H4 (cell line): ENCODE data around the gene SNX14. TPM values are rescaled to one million over a fixed set of nuclear protein-coding genes. Genes with fewer than 3 reads are reported as not detected.

Experiments used
- DNase-seq: peaks from one replicate; pipeline ENCODE4 v3.0.0-alpha.2; 2015; ENCODE audit warnings: low spot score
- total RNA-seq: library from RNA; depleted of rRNA; stranded (reverse); fragments of >200 nt; shearing (Covaris generic); gene quantifications from 2 replicates; pipeline ENCODE4 v1.2.3, GENCODE V29; 2014; rRNA removed

Gene SNX14
- total RNA-seq, 1 experiment from 2014 or later, result 40.4 TPM

DNA sequence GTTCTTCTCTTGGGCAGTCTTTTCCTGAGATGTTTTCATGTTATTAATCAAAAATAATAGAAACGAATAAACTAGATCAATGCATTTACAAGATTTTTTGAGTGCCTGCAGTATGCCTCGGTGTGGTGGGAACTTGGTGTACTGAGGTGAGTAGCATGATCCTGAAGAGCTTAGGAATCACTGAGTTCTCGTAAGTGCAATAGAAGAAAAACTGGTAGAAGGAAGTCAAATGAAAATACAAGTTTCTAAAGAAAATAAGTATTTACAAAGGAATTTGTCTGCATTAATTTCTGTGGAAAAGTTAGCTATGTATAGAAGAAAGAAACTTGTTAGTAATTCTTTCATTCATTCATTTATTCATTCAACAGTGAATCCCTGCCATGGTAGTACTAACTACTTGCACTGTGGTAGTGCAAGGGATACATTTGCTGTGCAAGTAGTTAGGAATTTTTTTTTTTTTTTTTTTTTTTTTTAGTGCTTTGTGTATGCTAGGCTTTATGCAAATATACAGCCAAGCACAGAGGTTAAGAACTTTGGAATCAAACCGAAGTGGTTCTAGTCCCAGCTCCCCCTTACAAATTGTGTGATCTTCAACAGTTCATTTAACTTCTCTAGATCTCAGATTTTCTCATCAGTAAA lies 129.9 kb downstream of the SNX14 start:
- no peak for DNase-seq

DNA sequence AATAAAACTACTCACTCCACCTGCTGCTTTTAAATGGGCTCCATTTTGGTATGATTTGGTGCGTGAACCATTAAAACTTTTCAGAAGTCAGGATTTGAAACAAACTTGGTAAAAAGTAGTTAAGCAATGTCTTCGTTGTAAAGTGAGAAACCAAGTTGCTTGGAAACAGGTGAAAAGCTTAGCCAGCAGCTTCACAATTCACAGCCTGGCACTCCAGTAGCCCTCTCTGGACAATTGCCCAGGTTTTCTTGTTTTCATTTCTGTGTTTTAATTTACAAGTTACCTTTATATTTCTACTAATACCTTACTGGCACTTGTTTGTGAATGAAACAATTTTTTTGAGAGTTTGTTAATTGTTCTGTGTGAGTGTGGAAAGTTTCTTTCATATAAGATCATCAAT lies 131.0 kb downstream of the SNX14 start:
- DNase-seq, result no peak

- DNase-seq, result no peak
Measured at GRCh38 chr6:85461798-85462170, 131.9 kb downstream of the SNX14 start.

GRCh38 chr6:85460921-85461797 lies 132.5 kb downstream of the SNX14 start:
- peak; percentile 47 for DNase-seq

DNA sequence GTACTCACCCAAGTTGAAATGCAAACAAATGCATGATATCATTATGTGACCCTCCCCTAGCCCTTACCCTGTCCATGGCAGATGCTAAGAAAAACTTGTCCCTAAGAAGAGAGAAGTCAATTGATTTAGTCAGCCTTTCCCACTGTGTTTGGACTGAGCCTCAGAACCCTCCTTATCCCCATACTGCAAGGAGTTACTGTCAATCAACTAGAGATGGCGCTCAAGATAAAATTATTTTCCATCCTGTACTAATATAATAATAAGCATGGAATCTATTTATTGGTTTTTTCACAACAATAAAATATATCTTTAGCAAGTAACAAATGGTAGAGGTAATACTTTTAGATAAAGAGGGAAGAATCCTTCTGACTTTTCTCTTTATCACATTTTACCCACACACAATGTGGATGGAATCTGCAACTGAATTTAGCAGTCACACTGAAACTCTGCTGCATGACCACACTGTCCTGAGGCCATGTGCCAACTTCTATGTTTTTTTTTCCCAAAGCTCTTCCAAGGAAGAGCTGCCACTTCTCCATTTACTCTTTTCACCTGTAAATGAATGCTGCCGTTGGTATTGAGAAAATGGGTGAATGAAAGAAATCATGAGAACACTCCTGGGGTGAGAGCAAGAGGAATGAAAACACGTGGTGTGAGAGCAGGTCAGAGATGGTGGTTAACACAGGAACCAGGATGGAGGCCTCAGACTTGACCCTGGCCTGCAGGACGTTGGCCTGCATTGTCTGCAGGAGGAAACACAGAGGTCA lies 133.3 kb downstream of the SNX14 start:
- DNase-seq, result no peak

- no peak for DNase-seq
Measured at GRCh38 chr6:85459224-85459901, 134.3 kb downstream of the SNX14 start.

DNA sequence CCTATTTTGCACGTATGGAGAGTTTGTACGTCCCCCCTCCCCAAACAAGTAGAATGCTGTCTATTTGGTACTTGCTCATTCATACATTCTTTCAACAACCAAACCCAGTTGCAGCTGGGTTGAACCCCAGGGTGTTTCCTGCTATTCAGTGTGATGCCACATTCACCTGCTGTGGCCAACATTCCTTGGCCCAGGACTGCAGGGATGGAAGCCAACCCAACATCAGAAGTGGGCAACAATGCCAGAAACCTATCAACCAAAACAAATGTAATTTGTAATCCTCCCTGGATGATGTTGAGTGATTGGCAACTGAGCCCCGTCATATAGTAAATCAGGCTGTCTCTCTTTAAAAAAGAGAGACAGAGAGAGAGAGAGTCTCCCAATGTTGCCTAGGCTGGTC lies 134.9 kb downstream of the SNX14 start:
- DNase-seq, result no peak

GRCh38 chr6:85458184-85458583 lies 135.5 kb downstream of the SNX14 start:
- DNase-seq, result no peak

GRCh38 chr6:85456782-85457181 lies 136.9 kb downstream of the SNX14 start:
- DNase-seq, result no peak

Other genes with a start within 250 kb of the SNX14 start
- 0.08 and 0.15 TPM in 2 replicates for gene NT5E, start 143.8 kb downstream of the SNX14 start, total RNA-seq
- 43.6 and 57.2 TPM in 2 replicates for gene SYNCRIP, start 49.0 kb upstream of the SNX14 start, total RNA-seq